Astrocyte of the spinal cord (primary cell): ENCODE results near the gene SOAT2.

ENCODE experiments used
- DNase-seq: peaks from one replicate; pipeline ENCODE4 v3.0.0; 2011; ENCODE audit warnings: low read depth, low spot score
- H3K4me3 ChIP-seq: 2 replicates; pipeline ENCODE4 v1.5.1; 2011; ENCODE audit warnings: low read depth, mild to moderate bottlenecking, low read length, moderate library complexity
- in situ Hi-C: cut with HindIII; loops from 2 replicates; pipeline ENCODE4 v1.10.0; 2017; ENCODE audit warnings: low sequenced_read_pairs
- TF ChIP-seq, protein P1 (sequence below): IDR thresholded peaks from 2 replicates; pipeline ENCODE4 v1.5.1; 2012; ENCODE audit warnings: low read depth, mild to moderate bottlenecking, low read length, inconsistent platforms

SOAT2 gene

GRCh38 chr12:53169644-53170043 lies 66.4 kb downstream of the SOAT2 start:
- in situ Hi-C loops, result no loop called here
- TF ChIP-seq, protein P1, sequence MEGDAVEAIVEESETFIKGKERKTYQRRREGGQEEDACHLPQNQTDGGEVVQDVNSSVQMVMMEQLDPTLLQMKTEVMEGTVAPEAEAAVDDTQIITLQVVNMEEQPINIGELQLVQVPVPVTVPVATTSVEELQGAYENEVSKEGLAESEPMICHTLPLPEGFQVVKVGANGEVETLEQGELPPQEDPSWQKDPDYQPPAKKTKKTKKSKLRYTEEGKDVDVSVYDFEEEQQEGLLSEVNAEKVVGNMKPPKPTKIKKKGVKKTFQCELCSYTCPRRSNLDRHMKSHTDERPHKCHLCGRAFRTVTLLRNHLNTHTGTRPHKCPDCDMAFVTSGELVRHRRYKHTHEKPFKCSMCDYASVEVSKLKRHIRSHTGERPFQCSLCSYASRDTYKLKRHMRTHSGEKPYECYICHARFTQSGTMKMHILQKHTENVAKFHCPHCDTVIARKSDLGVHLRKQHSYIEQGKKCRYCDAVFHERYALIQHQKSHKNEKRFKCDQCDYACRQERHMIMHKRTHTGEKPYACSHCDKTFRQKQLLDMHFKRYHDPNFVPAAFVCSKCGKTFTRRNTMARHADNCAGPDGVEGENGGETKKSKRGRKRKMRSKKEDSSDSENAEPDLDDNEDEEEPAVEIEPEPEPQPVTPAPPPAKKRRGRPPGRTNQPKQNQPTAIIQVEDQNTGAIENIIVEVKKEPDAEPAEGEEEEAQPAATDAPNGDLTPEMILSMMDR, result no peak
- DNase-seq, result no peak
- no peak overlapping the region for H3K4me3 ChIP-seq

- TF ChIP-seq, protein P1, result no peak
- in situ Hi-C loops, result no loop called here
- no peak for DNase-seq
- no peak overlapping the region for H3K4me3 ChIP-seq
Measured at GRCh38 chr12:53170215-53170614, 66.9 kb downstream of the SOAT2 start.

DNA sequence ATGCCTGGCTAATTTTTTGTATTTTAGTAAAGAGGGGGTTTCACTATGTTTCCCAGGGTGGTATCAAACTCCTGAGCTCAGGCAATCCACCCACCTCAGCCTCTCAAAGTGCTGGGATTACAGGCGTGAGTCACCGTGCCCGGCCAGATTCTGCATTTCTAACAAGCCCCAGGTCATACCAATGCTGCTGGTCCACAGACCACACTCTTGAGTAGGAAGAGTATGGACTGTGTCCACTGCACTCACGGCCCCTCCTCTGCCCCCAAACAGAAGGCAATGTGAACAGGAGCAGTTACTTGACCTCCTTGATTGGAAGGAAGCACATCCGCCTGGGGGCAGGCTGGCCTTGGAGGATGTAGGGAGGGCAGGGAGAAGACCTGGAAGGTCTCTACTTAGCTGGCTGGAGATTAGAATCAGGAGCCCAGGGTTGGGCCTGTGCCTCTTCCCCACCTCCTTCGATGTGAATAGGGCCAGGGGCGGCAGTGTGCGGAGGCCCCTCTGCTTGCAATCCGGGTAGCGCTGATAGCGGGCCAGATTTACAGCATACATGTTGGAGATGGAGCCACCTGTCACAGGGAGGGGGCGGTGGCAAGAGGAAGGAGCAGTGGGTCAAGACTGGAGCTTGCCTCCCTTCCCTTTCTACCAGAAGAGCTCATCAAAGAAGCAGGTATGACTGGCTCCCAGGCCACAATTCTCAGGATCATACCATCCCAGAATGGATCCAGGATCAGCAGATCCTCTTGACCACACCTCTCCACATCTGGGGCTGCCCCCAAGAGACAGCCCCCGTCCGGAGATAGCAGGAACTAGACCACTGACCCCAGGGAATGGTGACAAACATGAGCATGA lies 67.8 kb downstream of the SOAT2 start:
- in situ Hi-C loops, result no loop called here
- DNase-seq, result no peak
- TF ChIP-seq, protein P1, result no peak
- no peak overlapping the region for H3K4me3 ChIP-seq

DNA sequence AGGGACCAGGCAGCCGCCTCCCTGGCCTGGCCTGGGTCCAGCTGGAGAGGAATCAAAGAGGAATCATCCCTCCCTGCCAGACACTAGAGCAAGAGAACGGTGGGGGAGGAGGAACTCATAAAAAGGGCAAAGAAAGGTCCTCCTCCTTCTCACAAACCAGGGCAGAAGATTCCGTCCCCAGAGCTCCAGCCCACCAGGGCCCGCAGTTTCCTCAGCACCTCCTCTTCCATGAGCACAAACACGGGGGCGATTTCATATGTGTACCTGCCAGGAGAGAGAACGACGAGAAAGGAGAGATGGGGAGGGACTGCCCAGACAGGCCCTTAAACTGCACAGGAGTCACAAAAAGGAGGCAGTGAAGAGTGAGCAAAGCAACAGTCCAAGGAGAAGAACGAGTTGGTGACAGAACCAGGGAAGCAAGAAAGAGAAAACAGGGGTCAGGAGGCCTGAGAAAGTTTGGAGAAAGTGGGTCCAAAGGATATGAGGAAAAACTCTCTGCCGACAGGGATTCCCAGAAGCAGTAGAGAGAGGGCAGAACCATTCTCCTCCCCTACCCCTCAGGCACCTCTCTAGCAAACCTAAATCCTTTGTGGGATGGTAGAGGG lies 68.5 kb downstream of the SOAT2 start:
- in situ Hi-C loops, result no loop called here
- peak; percentile 18 for DNase-seq
- H3K4me3 ChIP-seq, result no peak overlapping the region
- TF ChIP-seq, protein P1, result no peak

- H3K4me3 ChIP-seq, result no peak overlapping the region
- peak; percentile 58 for DNase-seq
- TF ChIP-seq, protein P1, result no peak
- in situ Hi-C loops, result no loop called here
Measured at GRCh38 chr12:53172352-53172751, 69.1 kb downstream of the SOAT2 start.

- no peak overlapping the region for H3K4me3 ChIP-seq
- DNase-seq, result peak; percentile 17
- TF ChIP-seq, protein P1, result no peak
- in situ Hi-C loops, result no loop called here
Measured at GRCh38 chr12:53173085-53173715, 69.9 kb downstream of the SOAT2 start.
